Measurements from ENCODE around the gene STEAP1B. TPM values are rescaled to one million over a fixed set of nuclear protein-coding genes. Genes with fewer than 3 reads are reported as not detected.
A peak's percentile ranks its signal among the peaks of the same experiment; 100 is the strongest.

The STEAP1B gene
- total RNA-seq, 1 donor, result 38.6 TPM

DNA sequence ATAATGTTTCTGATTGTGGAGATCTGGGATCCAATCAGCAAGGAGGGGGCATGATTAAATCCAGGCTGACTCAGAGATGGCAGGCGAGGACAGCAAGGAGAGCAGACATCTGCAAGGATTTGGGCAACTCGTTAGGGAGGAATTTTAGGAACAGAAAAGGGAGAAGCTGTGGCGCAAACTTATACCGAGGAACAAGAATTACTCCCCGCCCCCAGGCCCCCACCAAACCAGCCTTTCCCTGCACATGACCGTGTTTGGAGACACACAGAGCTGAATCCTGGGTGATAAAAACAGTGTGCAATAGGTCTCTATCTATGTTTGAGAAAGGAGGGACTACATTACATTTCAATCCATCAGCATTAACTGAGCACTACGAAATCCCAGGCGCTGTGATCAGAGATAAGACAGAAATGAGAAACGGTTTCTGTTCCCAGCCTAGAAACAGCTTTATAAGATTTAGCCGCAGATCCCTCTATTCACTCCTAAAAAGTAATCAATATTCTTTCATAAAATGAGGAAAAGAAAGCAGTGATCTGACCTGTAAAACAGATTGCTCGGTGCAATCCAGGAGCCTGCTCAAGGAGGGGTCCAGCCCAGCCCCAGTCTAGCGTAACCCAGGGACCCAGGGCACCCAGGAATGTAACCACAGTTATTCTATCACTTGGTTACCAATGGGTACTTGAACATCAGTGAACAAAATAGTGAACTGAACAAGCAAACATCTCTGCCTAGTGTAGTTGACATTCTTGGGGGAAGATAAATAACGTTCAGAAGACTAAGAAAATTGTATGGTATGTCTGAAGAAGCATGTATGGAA lies 105.9 kb downstream of the STEAP1B start:
- TF ChIP-seq, protein P1, sequence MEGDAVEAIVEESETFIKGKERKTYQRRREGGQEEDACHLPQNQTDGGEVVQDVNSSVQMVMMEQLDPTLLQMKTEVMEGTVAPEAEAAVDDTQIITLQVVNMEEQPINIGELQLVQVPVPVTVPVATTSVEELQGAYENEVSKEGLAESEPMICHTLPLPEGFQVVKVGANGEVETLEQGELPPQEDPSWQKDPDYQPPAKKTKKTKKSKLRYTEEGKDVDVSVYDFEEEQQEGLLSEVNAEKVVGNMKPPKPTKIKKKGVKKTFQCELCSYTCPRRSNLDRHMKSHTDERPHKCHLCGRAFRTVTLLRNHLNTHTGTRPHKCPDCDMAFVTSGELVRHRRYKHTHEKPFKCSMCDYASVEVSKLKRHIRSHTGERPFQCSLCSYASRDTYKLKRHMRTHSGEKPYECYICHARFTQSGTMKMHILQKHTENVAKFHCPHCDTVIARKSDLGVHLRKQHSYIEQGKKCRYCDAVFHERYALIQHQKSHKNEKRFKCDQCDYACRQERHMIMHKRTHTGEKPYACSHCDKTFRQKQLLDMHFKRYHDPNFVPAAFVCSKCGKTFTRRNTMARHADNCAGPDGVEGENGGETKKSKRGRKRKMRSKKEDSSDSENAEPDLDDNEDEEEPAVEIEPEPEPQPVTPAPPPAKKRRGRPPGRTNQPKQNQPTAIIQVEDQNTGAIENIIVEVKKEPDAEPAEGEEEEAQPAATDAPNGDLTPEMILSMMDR (IDR thresholded peaks at IDR 0.05; ENCODE audit: insufficient read depth, low read length), result no peak
- H3K4me3 ChIP-seq (ENCODE audit: low read depth, low read length), result no peak overlapping the region
- DNase-seq (ENCODE audit: low read depth), result peak; percentile 63

DNA sequence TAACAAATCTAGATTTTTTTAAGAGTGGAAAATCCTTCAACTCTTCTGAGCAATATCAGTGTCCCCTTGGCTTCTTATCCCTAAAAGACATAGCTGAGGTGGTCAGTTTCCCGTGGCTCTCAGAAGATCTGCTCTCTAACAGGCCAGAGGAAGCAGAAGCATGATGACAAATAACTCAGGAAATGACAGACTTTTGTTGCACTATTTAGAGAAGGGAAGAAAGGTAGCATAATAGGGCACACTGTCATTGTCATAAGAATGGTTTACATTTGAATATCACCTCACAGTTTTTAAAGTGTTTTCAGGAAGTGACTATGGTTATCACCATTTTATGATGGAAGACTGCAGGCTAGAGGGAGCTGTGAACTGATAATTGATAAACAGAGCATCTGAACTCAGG lies 109.5 kb downstream of the STEAP1B start:
- DNase-seq (ENCODE audit: low read depth), result no peak
- TF ChIP-seq, protein P1 (IDR thresholded peaks at IDR 0.05; ENCODE audit: insufficient read depth, low read length), result no peak
- no peak overlapping the region for H3K4me3 ChIP-seq (ENCODE audit: low read depth, low read length)

DNA sequence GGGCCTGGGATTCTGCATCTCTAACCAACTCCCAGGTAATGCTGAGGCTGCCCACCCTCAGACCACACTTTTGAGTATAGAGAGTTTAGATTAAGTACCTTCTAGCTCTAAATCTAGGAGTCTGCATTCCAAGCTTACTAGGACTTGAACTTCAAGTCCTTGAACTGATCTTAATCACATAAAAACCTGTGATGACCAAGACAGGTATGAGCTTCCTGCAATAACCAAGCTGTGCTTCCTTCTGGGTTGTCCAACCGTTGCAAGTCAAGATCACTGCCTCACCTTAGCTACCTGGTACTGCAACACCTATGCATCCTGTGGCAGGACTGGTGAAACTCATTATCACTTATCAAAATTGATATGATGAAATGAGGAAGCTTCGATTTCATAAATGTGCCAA lies 110.1 kb downstream of the STEAP1B start:
- H3K4me3 ChIP-seq (ENCODE audit: low read depth, low read length), result no peak overlapping the region
- TF ChIP-seq, protein P1 (IDR thresholded peaks at IDR 0.05; ENCODE audit: insufficient read depth, low read length), result no peak
- DNase-seq (ENCODE audit: low read depth), result no peak

DNA sequence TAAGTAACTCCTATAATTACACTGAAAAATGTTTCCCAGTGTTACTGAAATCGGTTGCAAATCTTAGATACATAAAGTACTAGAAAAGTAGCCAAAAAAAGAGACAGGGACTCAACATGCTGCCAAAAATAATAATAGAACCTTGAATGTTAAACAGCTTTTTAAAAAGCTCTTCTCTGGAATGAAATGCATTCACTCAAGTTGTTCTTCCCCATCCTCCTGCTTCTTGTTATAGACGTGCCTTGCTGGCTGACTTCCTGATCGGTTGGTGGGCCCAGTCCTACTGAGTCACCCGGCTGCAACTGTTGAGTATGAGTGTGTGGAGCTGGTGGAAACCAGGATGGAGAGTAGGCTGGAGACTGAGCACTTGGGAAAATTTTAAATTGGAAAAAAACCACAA lies 112.4 kb downstream of the STEAP1B start:
- TF ChIP-seq, protein P1 (IDR thresholded peaks at IDR 0.05; ENCODE audit: insufficient read depth, low read length), result no peak
- peak; percentile 91 for DNase-seq (ENCODE audit: low read depth)
- no peak overlapping the region for H3K4me3 ChIP-seq (ENCODE audit: low read depth, low read length)

DNA sequence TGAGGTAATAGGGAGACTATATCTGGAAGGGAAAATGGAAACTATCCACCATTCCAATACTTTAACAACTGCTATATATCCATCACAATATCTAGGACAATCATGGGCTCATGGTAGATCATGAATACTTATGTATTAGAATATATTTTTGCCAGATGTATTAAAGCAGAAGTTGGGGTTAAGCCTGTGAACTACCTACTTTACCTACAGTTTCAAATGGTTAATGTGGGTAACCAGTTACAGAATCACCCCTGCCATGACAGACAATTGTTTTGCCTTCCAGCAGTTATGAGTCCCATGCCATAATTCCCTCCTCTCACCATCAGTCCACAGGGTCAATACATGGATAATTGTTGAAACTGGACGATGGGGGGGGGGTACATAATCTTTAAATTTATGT lies 113.1 kb downstream of the STEAP1B start:
- TF ChIP-seq, protein P1 (IDR thresholded peaks at IDR 0.05; ENCODE audit: insufficient read depth, low read length), result no peak
- no peak for DNase-seq (ENCODE audit: low read depth)

DNA sequence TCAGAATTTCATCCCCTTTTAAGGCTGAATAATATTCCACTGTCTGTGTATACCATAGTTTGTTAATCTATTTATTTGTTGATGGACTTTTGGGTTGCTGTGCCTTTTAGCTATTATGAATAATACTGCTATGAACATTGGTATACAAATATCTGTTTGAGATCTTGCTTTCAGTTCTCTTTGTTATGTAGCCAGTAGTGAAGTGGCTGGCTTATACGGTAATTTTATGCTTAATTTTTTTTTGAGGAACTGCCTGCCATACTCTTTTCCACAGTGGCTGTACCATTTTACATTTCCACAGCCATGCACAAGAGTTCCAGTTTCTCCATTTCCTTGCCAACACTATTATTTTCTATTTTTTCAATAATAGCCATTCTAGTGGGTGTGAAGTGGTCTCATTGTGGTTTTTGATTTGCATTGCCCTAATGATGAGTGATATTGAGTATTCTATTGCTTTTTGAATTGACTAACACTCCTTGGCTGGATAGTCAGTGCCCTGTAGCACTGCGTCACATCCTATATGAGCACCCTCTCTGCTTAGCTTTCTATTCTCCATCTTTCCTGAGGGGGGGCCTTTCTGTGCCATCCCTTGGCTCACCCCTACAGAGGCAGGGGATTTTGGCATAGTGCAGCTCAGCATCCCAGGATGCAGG lies 113.7 kb downstream of the STEAP1B start:
- DNase-seq (ENCODE audit: low read depth), result no peak
- TF ChIP-seq, protein P1 (IDR thresholded peaks at IDR 0.05; ENCODE audit: insufficient read depth, low read length), result no peak
- H3K4me3 ChIP-seq (ENCODE audit: low read depth, low read length), result no peak overlapping the region

More for the DNA sequence above, 113.1 kb downstream of the STEAP1B start:
- no peak overlapping the region for H3K4me3 ChIP-seq (ENCODE audit: low read depth, low read length)
